ENCODE results near the gene GADD45B. TPM values are rescaled to one million over a fixed set of nuclear protein-coding genes. Genes with fewer than 3 reads are reported as not detected.
"Not testable (repeated sequence)": the region's sequence is repeated elsewhere in the genome, so short reads cannot be mapped to it uniquely, and the experiment has no call there.

GADD45B gene
- total RNA-seq, 1 experiment from 2014 or later: 132 TPM

GRCh38 chr19:2494084-2494446, 18.1 kb downstream of the GADD45B start:
- Histone ChIP-seq H3K4me1 (replicated peaks) (peaks cover 80% of the 10 kb centered on the region), H3K27me3 (replicated peaks) (no peaks in the 10 kb centered on the region), H3K9me3 (replicated peaks) (no peaks in the 10 kb centered on the region), H3K27ac (no peak overlapping the region), H3K4me3 (peak overlapping the region; percentile 34), H3K36me3 (no peaks in the 10 kb centered on the region)
- DNase-seq (ENCODE audit: low read depth in 1 of 2, low spot score in 2 of 2): peak; percentile 48 to 74

DNA sequence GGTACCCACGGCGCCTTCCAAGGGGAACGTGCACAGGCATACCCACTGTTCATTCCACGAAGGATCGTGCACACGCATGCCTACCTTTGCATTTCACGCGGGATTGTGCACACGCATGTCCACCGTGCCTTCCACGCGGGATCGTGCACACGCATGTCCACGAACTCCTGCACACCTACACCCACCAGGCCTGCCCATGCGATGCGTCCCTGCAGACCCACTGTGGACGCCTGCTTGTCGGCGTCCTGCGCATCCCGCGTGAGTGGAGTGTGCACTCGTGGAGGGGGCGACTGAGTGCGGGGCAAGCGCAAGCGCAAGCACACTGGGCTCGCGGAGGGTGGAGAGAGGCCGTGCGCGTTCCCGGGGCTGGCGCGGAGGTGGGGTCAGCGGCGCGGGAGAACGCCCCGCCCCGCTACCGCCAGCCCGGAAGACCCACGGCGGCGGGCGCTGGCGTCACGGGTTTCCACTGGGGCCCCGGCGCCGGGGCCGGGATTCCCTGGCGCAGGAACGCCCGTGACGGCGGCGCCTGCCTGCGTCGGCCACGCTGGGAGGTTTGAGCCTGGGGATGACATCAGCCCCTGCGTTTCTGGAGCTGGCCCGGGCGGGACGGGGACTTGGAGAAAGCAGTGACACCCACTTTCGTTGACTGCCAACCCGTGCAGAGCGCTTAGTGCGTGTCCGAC, 18.7 kb downstream of the GADD45B start:
- Histone ChIP-seq H3K9me3 (replicated peaks) (no peaks in the 10 kb centered on the region), H3K36me3 (no peaks in the 10 kb centered on the region), H3K27ac (peak overlapping the region; percentile 85), H3K27me3 (replicated peaks) (no peaks in the 10 kb centered on the region), H3K4me3 (peak overlapping the region; percentile 34), H3K4me1 (replicated peaks) (peaks cover 80% of the 10 kb centered on the region)
- DNase-seq (ENCODE audit: low read depth in 1 of 2, low spot score in 2 of 2): peak; percentile 89 to 93

- no peaks in the 10 kb centered on the region for H3K9me3 ChIP-seq (replicated peaks)
- peak overlapping the region; percentile 85 for H3K27ac ChIP-seq
- H3K4me1 ChIP-seq (replicated peaks): peaks cover 84% of the 10 kb centered on the region
- H3K27me3 ChIP-seq (replicated peaks): no peaks in the 10 kb centered on the region
- peak overlapping the region; percentile 34 for H3K4me3 ChIP-seq
- H3K36me3 ChIP-seq: no peaks in the 10 kb centered on the region
- DNase-seq (ENCODE audit: low read depth in 1 of 2, low spot score in 2 of 2): peak; percentile 87 to 89
Measured at GRCh38 chr19:2495130-2495641, 19.3 kb downstream of the GADD45B start.

DNA sequence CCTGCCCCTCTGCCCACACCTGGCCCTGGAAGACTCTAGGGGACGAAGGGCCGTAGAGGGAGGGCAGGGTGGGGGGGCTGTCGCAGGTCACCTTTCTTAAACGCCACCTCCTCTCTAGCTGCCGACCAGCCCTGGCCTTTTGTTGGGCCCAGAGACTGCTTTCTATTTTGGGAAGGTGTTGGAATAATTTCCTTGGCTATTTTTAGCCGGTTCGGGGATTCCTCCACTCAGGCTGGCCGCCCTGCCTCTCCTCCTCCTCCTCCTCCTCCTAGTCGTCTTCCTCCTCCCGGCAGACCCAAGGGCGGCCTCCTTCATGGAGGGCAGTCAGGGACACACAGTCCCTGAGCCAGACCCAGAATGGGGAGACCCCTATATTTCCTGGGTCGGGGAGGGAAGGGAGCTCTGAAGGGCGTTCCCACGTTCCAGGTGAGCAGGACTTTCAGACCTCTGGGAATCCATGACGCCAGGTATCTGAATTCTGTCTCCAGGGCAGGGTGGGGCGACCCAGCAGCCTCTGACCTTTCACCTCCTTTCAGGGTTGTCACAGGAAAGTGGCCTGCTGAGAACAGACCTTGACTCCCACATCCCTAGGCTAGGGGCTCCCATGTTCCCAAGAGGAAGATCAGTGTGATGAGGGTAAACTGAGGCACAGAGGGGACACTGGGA, 19.9 kb downstream of the GADD45B start:
- Histone ChIP-seq H3K27me3 (replicated peaks) (no peaks in the 10 kb centered on the region), H3K27ac (peak overlapping the region; percentile 85), H3K36me3 (no peaks in the 10 kb centered on the region), H3K4me1 (replicated peaks) (peaks cover 86% of the 10 kb centered on the region), H3K9me3 (replicated peaks) (no peaks in the 10 kb centered on the region), H3K4me3 (peak overlapping the region; percentile 34)
- DNase-seq (ENCODE audit: low read depth in 1 of 2, low spot score in 2 of 2): peak; percentile 62 to 66

GRCh38 chr19:2497186-2497585, 21.3 kb downstream of the GADD45B start:
- Histone ChIP-seq H3K4me3 (no peak overlapping the region), H3K4me1 (replicated peaks) (peaks cover 86% of the 10 kb centered on the region), H3K9me3 (replicated peaks) (no peaks in the 10 kb centered on the region), H3K36me3 (no peaks in the 10 kb centered on the region), H3K27me3 (replicated peaks) (no peaks in the 10 kb centered on the region), H3K27ac (no peak overlapping the region)
- no peak for DNase-seq (ENCODE audit: low read depth in 1 of 2, low spot score in 2 of 2)

- H3K27me3 ChIP-seq (replicated peaks): no peaks in the 10 kb centered on the region
- peak overlapping the region; percentile 67 for H3K27ac ChIP-seq
- peak in 1 of 2 experiments; percentile 45 for DNase-seq (ENCODE audit: low read depth in 1 of 2, low spot score in 2 of 2)
- H3K4me1 ChIP-seq (replicated peaks): peaks cover 81% of the 10 kb centered on the region
- no peaks in the 10 kb centered on the region for H3K36me3 ChIP-seq
- no peaks in the 10 kb centered on the region for H3K9me3 ChIP-seq (replicated peaks)
- H3K4me3 ChIP-seq: no peak overlapping the region
Measured at GRCh38 chr19:2500156-2500555, 24.2 kb downstream of the GADD45B start.

DNA sequence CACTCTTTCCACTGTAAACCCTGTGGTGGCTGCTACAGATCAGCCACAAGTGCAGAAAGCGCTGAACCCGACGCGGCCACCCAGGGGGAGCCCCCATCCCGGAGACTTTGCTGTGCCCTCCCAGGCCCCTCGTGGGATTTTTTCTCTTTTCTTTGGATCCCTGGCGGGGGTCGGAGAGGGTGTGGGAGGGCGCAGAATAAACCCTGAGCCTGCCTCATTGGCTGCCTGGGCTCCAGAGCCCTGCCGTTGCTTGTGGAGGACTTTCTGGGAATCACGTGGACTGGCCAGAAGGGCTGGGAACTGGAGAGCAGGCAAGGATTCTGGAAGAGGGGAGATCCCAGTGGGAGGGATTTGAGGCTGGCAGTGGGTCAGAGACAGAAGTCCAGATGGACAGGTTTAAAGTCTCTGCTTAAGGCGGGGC, 24.9 kb downstream of the GADD45B start:
- Histone ChIP-seq H3K9me3 (replicated peaks) (no peaks in the 10 kb centered on the region), H3K36me3 (no peaks in the 10 kb centered on the region), H3K27me3 (replicated peaks) (no peaks in the 10 kb centered on the region), H3K4me3 (no peak overlapping the region), H3K4me1 (replicated peaks) (peaks cover 74% of the 10 kb centered on the region), H3K27ac (peak overlapping the region; percentile 67)
- peak; percentile 95 to 98 for DNase-seq (ENCODE audit: low read depth in 1 of 2, low spot score in 2 of 2)

- no peaks in the 10 kb centered on the region for H3K27me3 ChIP-seq (replicated peaks)
- peak overlapping the region; percentile 85 for H3K27ac ChIP-seq
Measured at GRCh38 chr19:2503521-2504109, 27.7 kb downstream of the GADD45B start.

GRCh38 chr19:2506656-2507055, 30.7 kb downstream of the GADD45B start:
- not testable (repeated sequence) for H3K36me3 ChIP-seq; H3K9me3 ChIP-seq (replicated peaks); DNase-seq (ENCODE audit: low read depth in 1 of 2, low spot score in 2 of 2); H3K27me3 ChIP-seq (replicated peaks); H3K4me3 ChIP-seq
- H3K27ac ChIP-seq: peak overlapping the region; percentile 54
- peaks cover 44% of the 10 kb centered on the region for H3K4me1 ChIP-seq (replicated peaks)

More at GRCh38 chr19:2503521-2504109, 27.7 kb downstream of the GADD45B start:
- DNase-seq (ENCODE audit: low read depth in 1 of 2, low spot score in 2 of 2): peak; percentile 95 to 98
- Histone ChIP-seq H3K9me3 (replicated peaks) (no peaks in the 10 kb centered on the region), H3K4me1 (replicated peaks) (peaks cover 75% of the 10 kb centered on the region), H3K4me3 (no peak overlapping the region), H3K36me3 (no peaks in the 10 kb centered on the region)

- peak overlapping the region; percentile 54 for H3K27ac ChIP-seq
- H3K9me3 ChIP-seq (replicated peaks): no peaks in the 10 kb centered on the region
- peak; percentile 75 to 84 for DNase-seq (ENCODE audit: low read depth in 1 of 2, low spot score in 2 of 2)
- H3K4me1 ChIP-seq (replicated peaks): peaks cover 40% of the 10 kb centered on the region
- 0 out of 2 replicates have a peak overlapping the region, but pooled peaks have one; percentile 3 for H3K4me3 ChIP-seq
- H3K27me3 ChIP-seq (replicated peaks): no peaks in the 10 kb centered on the region
- no peaks in the 10 kb centered on the region for H3K36me3 ChIP-seq
Measured at GRCh38 chr19:2507109-2507508, 31.2 kb downstream of the GADD45B start.

DNA sequence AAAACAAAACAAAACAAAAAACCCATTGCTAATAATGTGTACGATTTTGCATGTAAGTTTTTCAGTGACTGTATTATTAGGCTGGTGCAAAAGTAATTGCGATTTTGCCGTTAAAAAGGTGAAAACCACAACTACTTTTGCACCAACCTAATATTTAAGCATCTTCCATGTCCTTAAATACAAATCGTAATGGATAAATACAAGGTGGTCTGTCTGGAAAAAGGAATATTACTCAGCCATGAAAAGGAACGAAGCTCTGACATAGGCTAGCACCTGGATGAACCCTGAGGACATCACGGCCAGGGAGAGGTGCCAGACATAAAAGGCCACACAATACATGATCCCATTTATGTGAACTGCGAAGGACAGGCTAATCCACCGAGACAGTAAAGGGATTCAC, 33.2 kb downstream of the GADD45B start:
- peaks cover 21% of the 10 kb centered on the region for H3K4me1 ChIP-seq (replicated peaks)
- DNase-seq (ENCODE audit: low read depth in 1 of 2, low spot score in 2 of 2): no peak
- H3K27ac ChIP-seq: no peak overlapping the region
- no peak overlapping the region for H3K4me3 ChIP-seq
- no peaks in the 10 kb centered on the region for H3K9me3 ChIP-seq (replicated peaks)
- H3K36me3 ChIP-seq: no peaks in the 10 kb centered on the region
- no peaks in the 10 kb centered on the region for H3K27me3 ChIP-seq (replicated peaks)

DNA sequence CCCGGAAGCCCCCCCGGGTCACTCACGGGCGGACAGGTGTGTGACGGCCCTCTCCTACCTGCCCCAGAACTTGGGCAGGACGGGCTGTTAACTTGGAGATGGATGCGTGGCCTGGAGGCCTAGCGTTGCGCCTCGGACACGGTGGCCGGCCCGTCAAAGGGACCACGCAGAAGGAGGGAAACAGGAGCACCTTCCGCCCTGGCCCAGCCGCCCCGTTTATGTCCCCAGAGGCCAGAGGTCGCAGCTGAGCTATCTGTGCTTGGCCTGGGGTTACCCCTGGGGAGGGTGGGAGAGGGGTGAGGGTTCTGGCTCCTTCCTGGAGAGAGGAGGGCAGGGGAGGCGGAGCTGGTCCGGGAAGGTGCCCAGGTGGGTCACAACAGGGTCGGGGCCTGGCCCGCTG, 35.6 kb downstream of the GADD45B start:
- H3K4me3 ChIP-seq: no peak overlapping the region
- DNase-seq (ENCODE audit: low read depth in 1 of 2, low spot score in 2 of 2): no peak
- no peaks in the 10 kb centered on the region for H3K9me3 ChIP-seq (replicated peaks)
- H3K4me1 ChIP-seq (replicated peaks): peaks cover 14% of the 10 kb centered on the region
- no peak overlapping the region for H3K27ac ChIP-seq
- no peaks in the 10 kb centered on the region for H3K27me3 ChIP-seq (replicated peaks)
- H3K36me3 ChIP-seq: no peaks in the 10 kb centered on the region

DNA sequence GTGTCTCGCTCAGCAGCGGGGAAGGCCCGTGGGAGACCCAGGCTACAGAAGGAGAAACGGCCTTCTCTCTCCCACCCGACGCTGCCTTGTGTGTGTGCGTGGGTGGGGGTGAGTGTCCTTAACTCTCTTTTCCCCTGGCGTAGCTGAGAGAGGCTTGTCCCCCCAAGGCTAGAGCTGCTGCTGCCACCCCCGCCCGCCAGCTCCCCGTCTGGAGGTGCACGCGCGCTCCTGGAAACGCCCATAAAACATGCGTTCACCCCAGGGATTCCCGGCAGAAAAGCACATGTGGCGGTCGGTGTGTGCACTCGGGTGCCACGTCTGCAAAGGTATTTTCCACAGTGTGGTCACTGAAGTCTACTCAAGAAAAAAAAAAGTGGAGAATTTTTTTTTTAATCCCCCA, 36.1 kb downstream of the GADD45B start:
- Histone ChIP-seq H3K36me3 (no peaks in the 10 kb centered on the region), H3K4me3 (no peak overlapping the region), H3K27me3 (replicated peaks) (no peaks in the 10 kb centered on the region), H3K4me1 (replicated peaks) (peaks cover 10% of the 10 kb centered on the region), H3K9me3 (replicated peaks) (no peaks in the 10 kb centered on the region), H3K27ac (no peak overlapping the region)
- no peak for DNase-seq (ENCODE audit: low read depth in 1 of 2, low spot score in 2 of 2)

Data from SJSA1 (cell line).